MM.1S (cell line): ENCODE data around the gene GRM5.

ENCODE experiments used
- CTCF ChIP-seq: fragments of 300-600 bp; sonication (generic); IDR thresholded peaks from 2 replicates; pipeline ENCODE4 v1.5.1; 2016; ENCODE audit warnings: antibody characterized with exemption, low read length, mixed read lengths
- EZH2 ChIP-seq: fragments of 300-600 bp; sonication (generic); optimal IDR thresholded peaks from 2 replicates; pipeline ENCODE3; 2017; ENCODE audit warnings: low read depth, mild to moderate bottlenecking, antibody characterized with exemption, low read length, mixed read lengths

GRCh38 chr11:88618327-88619070 lies 447.3 kb downstream of the GRM5 start:
- TF ChIP-seq EZH2 (no peak), CTCF (no peak)
